Sigmoid colon (tissue), 4 donors: Measurements from ENCODE around the gene CDH7.

ENCODE experiments used
- EP300 ChIP-seq, 4 donors: sonication (generic); formaldehyde crosslinking; IDR thresholded peaks; one replicate each; pipeline ENCODE4 v1.6.1; 2017; ENCODE audit warnings: antibody characterized with exemption in 4 of 4
- POLR2A ChIP-seq, 2 donors: fragments of 450-650 bp; IDR thresholded peaks; one replicate each; pipeline ENCODE4 v1.6.1; 2016; ENCODE audit warnings: antibody characterized with exemption in 2 of 2, mild to moderate bottlenecking in 2 of 2, moderate library complexity in 2 of 2
- TF ChIP-seq, protein P1 (sequence below), 4 experiments: fragments of 450-650 bp in 3 of 4; fragments of 200-600 bp in 1 of 4; IDR thresholded peaks; one replicate each; pipeline ENCODE4 v1.5.1; 2016 to 2019; ENCODE audit warnings: antibody characterized with exemption in 4 of 4, mild to moderate bottlenecking in 3 of 4, moderate library complexity in 2 of 4

DNA sequence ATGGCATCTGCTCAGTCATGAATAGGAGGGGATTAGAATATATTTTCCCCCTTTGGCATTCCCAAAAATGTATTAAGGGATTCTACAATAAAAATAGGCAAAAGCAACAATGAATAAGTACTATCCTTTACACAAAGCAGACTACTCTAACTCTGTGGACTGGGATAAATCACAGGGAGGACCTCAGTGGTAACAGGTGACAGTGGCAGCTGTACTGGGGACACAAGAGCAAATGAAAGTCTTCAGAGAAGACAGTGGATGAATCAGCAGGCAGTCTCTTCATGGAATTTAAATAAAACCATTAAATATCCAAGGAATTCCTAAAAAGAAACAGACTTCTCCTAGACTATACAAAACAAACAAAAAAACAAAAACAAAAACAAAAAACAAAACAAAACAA lies 4.8 kb downstream of the CDH7 start:
- TF ChIP-seq POLR2A (IDR thresholded peaks at IDR 0.05) (no peak), EP300 (IDR thresholded peaks at IDR 0.05) (no peak)
- TF ChIP-seq, protein P1, sequence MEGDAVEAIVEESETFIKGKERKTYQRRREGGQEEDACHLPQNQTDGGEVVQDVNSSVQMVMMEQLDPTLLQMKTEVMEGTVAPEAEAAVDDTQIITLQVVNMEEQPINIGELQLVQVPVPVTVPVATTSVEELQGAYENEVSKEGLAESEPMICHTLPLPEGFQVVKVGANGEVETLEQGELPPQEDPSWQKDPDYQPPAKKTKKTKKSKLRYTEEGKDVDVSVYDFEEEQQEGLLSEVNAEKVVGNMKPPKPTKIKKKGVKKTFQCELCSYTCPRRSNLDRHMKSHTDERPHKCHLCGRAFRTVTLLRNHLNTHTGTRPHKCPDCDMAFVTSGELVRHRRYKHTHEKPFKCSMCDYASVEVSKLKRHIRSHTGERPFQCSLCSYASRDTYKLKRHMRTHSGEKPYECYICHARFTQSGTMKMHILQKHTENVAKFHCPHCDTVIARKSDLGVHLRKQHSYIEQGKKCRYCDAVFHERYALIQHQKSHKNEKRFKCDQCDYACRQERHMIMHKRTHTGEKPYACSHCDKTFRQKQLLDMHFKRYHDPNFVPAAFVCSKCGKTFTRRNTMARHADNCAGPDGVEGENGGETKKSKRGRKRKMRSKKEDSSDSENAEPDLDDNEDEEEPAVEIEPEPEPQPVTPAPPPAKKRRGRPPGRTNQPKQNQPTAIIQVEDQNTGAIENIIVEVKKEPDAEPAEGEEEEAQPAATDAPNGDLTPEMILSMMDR (IDR thresholded peaks at IDR 0.05) = no peak
